Activated naive CD8-positive, alpha-beta T cell treated with anti-CD3 and anti-CD28 coated beads, Interleukin-2, amount 10 ng/mL, durations not matched to agents 7 days and 5 days (primary cell): ENCODE results near the gene DNAAF5. TPM values are rescaled to one million over a fixed set of nuclear protein-coding genes. Genes with fewer than 3 reads are reported as not detected.

ENCODE experiments used
- ATAC-seq: fragments of 150-1000 bp; cut with Tn5 transposase; one replicate; pipeline ENCODE4 v1.10.0; 2021; ENCODE audit warnings: low read depth, moderate library complexity
- POLR2A ChIA-PET: fragments of 350-600 bp; sonication (Branson Sonifier 250); formaldehyde crosslinking; loops from one replicate; lab custom pipeline; 2021; ENCODE audit warnings: antibody characterized with exemption; lab: Charles Lee
- DNase-seq: peaks from one replicate; pipeline ENCODE4 v3.0.0; 2021
- H3K27ac Mint-ChIP-seq: one replicate; pipeline ENCODE4 v1.8.0; 2022; ENCODE audit warnings: mild to moderate bottlenecking, mixed read lengths
- H3K27me3 Mint-ChIP-seq: one replicate; pipeline ENCODE4 v1.8.0; 2022; ENCODE audit warnings: mild to moderate bottlenecking, moderate library complexity, mixed read lengths
- H3K36me3 Mint-ChIP-seq: one replicate; pipeline ENCODE4 v1.8.0; 2021; ENCODE audit warnings: mild to moderate bottlenecking, mixed read lengths
- H3K4me1 Mint-ChIP-seq: one replicate; pipeline ENCODE4 v1.8.0; 2021; ENCODE audit warnings: mixed read lengths
- H3K4me3 Mint-ChIP-seq: one replicate; pipeline ENCODE4 v1.8.0; 2022; ENCODE audit warnings: mild to moderate bottlenecking, moderate library complexity, mixed read lengths
- H3K9me3 Mint-ChIP-seq: one replicate; pipeline ENCODE4 v1.8.0; 2021; ENCODE audit warnings: mixed read lengths
- total RNA-seq, 2 experiments: library from RNA; stranded (reverse); gene quantifications; one replicate each; pipeline ENCODE4 v1.2.3, GENCODE V29; 2021

Gene DNAAF5
- 10 to 100 TPM; 18.3 to 22.4 TPM for total RNA-seq

DNA sequence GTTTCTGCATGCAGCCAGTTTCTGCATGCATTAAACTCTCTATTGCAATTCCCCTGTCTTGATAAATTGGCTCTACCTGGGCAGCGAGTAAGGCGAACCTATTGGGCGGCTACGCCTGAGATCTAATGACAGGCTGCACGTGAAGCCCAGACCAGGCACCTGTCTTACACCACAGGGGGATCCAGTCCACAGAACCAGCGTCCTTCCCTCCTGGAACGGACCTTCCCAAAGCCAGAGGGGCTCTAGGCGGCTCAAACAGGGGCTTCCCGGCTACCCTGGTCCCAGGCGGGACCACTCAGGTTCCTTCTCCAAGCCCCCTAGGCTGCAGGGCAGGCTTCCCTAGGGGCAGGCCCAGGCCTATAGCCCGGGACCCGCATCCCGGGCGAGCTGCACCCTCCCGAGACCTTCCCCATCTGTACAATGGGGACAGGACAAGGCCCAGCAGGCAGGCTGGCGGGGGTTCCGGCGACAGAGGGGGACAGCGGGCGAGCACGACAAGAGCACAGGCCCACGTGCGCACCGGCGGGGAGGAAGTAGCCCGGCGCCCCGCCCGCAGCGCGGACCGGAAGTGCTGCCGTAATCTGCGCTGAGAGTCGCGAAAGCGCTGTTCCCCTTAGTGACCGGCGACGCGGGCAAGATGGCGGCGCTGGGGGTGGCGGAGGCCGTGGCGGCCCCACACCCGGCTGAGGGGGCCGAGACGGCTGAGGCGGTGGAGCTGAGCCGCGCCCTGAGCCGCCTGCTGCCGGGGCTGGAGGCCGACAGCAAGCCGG lies at the start of gene DNAAF5:
Gene DNAAF5 (plus strand): TSS at position 616 of the 770 bp plus-strand sequence. CDS start 22 bp downstream, at position 638.
- H3K27ac Mint-ChIP-seq: peak within 1 kb of the TSS; percentile 95
- peaks cover 13% of the 10 kb centered on the region for H3K9me3 Mint-ChIP-seq
- POLR2A ChIA-PET: interaction anchor here (1.3 to 2.0 kb wide), 2 partner anchors 108 to 122 kb away, joined by 8 read pairs; no protein-coding TSS in a partner anchor
- peaks cover 39% of the 10 kb centered on the region for H3K36me3 Mint-ChIP-seq
- DNase-seq: peak; percentile 90
- peaks cover 21% of the 10 kb centered on the region for H3K4me1 Mint-ChIP-seq
- ATAC-seq: peak; percentile 85
- H3K4me3 Mint-ChIP-seq: peak within 1 kb of the TSS; percentile 96
- no peaks in the 10 kb centered on the region for H3K27me3 Mint-ChIP-seq

DNA sequence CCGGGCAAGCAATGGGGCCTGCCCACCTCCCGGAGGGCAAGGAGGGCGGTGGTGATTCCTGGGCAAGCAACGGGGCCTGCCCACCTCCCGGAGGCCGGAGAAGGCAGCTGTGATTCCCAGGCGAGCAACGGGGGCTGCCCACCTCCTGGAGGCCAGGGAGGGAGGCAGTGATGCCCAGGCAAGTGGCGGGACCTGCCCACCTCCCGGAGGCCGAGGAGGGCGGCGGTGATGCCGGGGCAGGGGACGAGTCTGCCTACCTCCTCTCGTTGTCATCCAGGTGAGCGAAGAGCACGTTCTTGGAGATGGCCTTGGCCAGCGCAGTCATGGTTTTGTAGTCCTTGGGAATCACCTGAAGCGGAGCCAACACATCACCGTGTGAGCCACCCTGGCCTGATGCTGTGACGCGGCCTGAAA lies 49.5 kb upstream of the DNAAF5 start:
- Mint-ChIP-seq H3K27me3 (no peaks in the 10 kb centered on the region), H3K4me3 (no peak overlapping the region), H3K4me1 (no peaks in the 10 kb centered on the region), H3K27ac (no peak overlapping the region), H3K9me3 (peaks cover 12% of the 10 kb centered on the region), H3K36me3 (peaks cover 58% of the 10 kb centered on the region)
- ATAC-seq (no peak), DNase-seq (no peak)
- POLR2A ChIA-PET: no interaction called here

DNA sequence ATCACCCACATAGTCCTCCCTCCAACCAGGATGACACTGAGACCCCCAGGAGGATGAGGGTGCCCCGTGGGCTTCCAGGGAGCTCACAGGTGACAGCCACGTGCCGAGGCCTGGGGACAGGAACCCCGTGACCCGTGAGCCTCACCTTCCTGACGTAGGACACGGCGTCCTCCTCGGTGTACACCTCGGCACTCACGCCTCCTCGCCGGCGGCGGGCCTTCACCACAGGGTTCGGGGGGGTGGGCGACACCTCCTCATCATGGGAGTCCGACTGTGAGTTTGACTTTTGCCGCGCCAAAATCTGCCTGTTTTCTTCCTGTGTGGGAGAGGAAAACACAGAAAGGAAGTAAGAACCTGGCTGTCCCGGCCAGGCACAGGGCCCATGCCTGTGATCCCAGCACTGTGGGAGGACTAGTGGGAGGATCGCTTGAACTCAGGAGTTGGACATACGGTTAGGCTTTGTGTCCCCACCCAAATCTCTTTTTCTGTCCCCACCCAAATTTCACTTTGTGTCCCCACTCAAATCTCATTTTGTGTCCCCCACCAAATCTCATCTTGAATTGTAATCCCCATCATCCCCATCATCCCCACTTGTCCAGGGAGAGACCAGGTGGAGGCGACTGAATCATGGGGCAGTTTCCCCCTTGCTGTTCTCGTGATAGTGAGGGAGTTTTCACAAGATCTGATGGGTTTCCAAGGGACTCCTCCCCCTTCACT lies 45.9 kb upstream of the DNAAF5 start:
- Mint-ChIP-seq H3K36me3 (peaks cover 64% of the 10 kb centered on the region), H3K27me3 (no peaks in the 10 kb centered on the region), H3K9me3 (peaks cover 13% of the 10 kb centered on the region), H3K27ac (peak overlapping the region; percentile 72), H3K4me3 (no peak overlapping the region), H3K4me1 (no peaks in the 10 kb centered on the region)
- no peak for ATAC-seq
- POLR2A ChIA-PET: no interaction called here
- DNase-seq: no peak

DNA sequence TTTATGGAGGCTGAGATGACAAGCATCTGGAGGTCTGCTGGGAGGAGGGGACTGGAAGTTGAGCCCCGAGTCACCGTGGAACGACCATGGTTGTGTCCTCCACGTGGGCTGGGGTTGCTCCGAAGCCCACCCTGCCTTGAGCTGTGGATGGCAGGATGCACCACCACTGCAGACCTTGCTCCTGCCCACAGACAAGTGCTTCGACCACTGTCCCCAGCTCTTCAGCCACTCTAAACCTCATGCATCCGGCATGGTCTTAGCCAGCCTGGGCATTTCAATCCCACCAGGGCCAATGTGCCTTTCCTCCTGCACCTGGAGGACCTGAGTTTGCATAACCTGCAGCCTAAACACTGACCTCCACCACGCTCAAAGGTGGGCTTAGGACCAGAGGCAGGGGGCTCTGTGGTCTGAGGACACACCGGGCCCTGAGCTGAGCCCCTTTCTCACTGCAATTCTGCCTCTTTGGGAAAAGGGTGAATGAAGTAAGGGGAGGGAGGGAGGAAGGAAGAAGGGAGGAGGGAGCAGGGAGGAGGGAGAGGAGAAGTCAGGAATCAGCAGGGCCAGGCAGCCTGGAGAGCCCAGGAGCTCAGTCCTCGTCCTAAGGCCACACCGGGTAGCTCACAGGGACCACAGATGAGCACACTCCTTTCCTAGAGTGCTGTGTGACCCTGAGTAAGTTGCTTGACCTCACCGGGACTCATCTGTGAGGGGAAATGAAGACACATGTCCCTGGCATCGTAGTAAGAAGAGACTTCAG lies 44.8 kb upstream of the DNAAF5 start:
- Mint-ChIP-seq H3K4me3 (no peak overlapping the region), H3K27ac (no peak overlapping the region), H3K9me3 (peaks cover 18% of the 10 kb centered on the region), H3K4me1 (no peaks in the 10 kb centered on the region), H3K36me3 (peaks cover 59% of the 10 kb centered on the region), H3K27me3 (no peaks in the 10 kb centered on the region)
- ATAC-seq (no peak), DNase-seq (no peak)
- POLR2A ChIA-PET: interaction anchor here (0.7 kb wide), 1 partner anchor 144 kb away, joined by 3 read pairs; no protein-coding TSS in a partner anchor

DNA sequence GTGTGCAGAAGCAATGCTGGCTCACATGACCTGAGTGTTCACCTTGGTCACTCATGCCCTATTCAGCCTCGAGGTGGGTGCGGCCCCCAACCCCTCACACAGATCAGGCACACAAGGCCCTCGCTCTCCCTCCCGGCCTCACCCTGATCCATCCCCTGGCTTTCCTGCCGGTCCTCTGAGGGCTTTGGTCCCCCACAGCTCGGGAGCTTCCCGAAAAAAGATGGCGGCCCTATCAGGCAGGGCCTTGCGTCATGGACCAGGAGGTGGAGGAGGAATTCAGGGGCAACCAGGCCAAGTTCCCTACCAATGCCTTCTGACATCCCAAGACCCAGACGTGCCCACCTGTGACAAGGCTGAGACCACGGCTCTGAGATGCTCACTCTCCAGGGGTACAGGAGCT lies 43.7 kb upstream of the DNAAF5 start:
- peaks cover 24% of the 10 kb centered on the region for H3K9me3 Mint-ChIP-seq
- H3K27ac Mint-ChIP-seq: no peak overlapping the region
- H3K4me3 Mint-ChIP-seq: no peak overlapping the region
- ATAC-seq: no peak
- H3K27me3 Mint-ChIP-seq: no peaks in the 10 kb centered on the region
- no peak for DNase-seq
- POLR2A ChIA-PET: interaction anchor here (0.7 kb wide), 1 partner anchor 145 kb away, joined by 3 read pairs; no protein-coding TSS in a partner anchor
- peaks cover 62% of the 10 kb centered on the region for H3K36me3 Mint-ChIP-seq
- no peaks in the 10 kb centered on the region for H3K4me1 Mint-ChIP-seq

DNA sequence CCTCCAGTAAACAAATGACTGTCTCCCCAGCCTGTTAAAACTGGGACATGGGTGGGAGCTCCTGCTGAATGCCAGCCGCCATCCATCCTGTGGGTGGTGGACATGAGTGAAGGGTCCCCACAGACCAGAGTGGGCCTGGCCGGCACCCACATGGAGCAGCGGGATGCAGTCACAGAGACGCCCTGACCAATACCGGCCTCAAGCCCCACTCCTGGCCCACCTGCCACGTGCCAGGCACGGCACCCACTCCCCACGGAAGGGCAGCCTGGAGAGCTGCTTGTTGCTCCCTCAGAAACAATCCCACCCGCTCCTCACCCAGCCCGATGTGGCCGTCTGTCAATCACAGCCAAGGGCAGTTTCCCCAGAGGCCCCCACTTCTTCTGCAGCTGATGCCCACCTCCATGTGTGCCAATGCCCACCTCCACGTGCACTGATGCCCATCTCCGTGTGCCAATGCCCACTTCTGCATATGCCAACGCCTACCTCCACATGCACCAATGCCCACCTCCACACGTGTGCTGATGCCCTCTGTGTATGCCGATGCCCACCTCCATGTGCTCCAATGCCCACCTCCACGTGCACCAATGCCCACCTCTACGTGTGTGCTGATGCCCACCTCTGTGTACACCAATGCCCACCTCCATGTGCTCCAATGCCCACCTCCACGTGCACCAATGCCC lies 42.8 kb upstream of the DNAAF5 start:
- Mint-ChIP-seq H3K36me3 (peaks cover 59% of the 10 kb centered on the region), H3K9me3 (peaks cover 28% of the 10 kb centered on the region), H3K27me3 (no peaks in the 10 kb centered on the region), H3K27ac (no peak overlapping the region), H3K4me1 (no peaks in the 10 kb centered on the region), H3K4me3 (no peak overlapping the region)
- POLR2A ChIA-PET: no interaction called here
- no peak for ATAC-seq
- no peak for DNase-seq

DNA sequence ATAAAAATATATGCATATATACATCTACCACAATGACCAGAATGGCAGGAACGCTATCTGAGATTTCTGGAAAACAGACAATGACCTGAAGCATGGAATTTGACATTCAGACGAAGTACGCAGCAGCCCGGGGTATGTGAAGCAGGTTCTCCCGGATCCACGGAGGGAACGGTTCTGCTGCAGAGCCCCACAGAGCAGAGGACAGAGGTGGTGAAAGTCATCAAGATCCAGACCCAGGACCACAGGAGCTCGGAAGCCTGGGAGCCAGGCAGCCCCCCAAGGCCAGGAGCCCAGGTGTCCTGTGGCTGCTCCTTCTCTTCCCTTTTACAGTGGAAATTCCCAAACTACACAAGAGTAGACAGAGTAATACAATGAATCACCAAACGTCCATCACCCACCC lies 42.1 kb upstream of the DNAAF5 start:
- no peaks in the 10 kb centered on the region for H3K27me3 Mint-ChIP-seq
- no peak for ATAC-seq
- POLR2A ChIA-PET: no interaction called here
- H3K36me3 Mint-ChIP-seq: peaks cover 58% of the 10 kb centered on the region
- H3K9me3 Mint-ChIP-seq: peaks cover 30% of the 10 kb centered on the region
- H3K27ac Mint-ChIP-seq: no peak overlapping the region
- no peaks in the 10 kb centered on the region for H3K4me1 Mint-ChIP-seq
- DNase-seq: no peak
- no peak overlapping the region for H3K4me3 Mint-ChIP-seq

DNA sequence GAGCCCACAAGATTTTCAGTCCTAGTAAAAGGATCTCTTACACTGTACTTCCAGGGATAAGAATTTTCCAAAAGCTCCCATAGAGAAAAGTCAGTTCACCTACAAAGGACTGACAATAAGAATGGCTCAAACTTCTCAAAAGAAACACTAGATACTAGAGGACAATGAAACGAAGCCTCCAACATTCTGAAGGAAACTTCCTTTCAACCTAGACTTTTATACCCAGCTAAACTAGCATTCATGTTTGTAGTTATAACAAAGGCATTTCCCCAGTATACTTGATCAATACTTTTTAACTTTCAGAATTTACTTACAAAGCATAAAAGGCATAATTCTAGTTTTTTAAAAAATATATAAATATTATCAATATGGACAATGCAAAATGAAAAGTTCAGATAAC lies 41.0 kb upstream of the DNAAF5 start:
- Mint-ChIP-seq H3K9me3 (peaks cover 27% of the 10 kb centered on the region), H3K27me3 (no peaks in the 10 kb centered on the region), H3K36me3 (peaks cover 59% of the 10 kb centered on the region), H3K27ac (no peak overlapping the region), H3K4me1 (no peaks in the 10 kb centered on the region), H3K4me3 (no peak overlapping the region)
- no peak for ATAC-seq
- POLR2A ChIA-PET: no interaction called here
- DNase-seq: no peak

DNA sequence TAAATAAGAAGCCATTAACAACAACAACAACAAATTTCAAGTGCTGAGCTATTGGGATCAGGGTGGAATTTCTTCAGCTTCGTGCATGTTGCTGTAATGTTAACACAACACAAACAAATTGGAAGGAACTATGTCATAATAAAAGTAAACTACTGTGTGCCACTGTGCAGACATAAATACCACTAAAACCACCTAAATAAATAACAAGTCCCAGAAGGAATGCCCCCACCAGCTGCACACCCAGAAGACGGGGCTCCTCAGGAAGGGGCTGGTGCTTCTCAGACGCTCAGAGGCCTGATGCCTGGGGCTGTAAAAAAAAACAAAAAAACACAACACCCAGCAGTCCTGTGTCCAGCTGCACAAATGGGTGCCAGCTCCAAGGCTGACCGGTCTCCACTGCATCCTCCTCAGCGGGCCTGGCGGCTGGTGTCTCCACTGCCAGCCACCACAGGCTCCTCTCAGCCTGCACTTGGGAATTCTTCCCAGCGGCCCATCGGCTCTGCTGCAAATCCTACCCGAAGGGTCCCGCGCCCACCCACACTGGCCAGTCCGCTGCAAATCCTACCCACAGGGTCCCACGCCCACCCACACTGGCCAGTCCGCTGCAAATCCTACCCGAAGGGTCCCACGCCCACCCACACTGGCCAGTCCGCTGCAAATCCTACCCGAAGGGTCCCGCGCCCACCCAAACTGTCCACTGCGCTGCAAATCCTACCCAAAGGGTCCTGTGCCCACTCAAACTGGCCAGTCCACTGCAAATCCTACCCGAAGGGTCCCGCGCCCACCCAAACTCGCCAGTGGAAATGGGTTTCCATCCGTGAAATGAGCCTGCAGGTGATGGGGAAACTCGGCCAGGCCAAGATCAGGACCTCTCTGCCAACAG lies 35.8 kb upstream of the DNAAF5 start:
- Mint-ChIP-seq H3K27ac (no peak overlapping the region), H3K9me3 (peaks cover 28% of the 10 kb centered on the region), H3K4me3 (no peak overlapping the region), H3K27me3 (no peaks in the 10 kb centered on the region), H3K4me1 (no peaks in the 10 kb centered on the region), H3K36me3 (peaks cover 43% of the 10 kb centered on the region)
- DNase-seq (no peak), ATAC-seq (no peak)
- POLR2A ChIA-PET: no interaction called here

DNA sequence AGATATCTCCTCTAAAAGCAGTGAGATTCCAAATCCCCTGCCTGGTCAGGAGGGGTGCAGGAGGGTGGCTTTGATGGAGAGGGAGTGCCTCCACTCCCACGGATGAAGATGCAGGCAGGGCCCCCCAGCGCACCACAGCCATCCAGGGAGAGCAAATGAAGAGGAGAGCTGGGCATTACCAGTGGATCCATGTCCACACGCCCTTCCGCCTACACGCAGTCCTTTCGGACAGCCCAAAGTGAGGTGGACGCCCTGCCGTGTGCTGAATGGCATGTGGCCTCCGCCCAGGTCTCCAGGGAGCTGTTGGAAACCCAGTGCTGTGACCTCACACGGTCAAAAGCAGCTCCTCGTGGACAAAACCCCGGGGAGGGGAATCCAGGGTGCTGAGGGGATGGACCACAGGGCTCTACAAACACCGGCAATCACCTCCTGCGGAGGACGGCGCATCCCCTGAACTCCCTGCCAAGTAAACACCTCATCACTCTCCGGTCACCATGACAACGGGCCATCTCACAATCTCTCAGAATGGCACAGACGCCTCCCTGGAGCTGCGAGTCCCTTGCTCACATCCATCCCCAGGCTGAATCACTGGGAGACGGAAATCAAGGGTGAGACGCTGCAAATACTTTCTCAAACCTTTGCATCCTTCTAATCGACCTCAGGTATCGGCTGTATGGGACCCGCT lies 35.0 kb upstream of the DNAAF5 start:
- no peak overlapping the region for H3K4me3 Mint-ChIP-seq
- no peaks in the 10 kb centered on the region for H3K27me3 Mint-ChIP-seq
- no peaks in the 10 kb centered on the region for H3K4me1 Mint-ChIP-seq
- H3K36me3 Mint-ChIP-seq: peaks cover 41% of the 10 kb centered on the region
- DNase-seq: no peak
- H3K9me3 Mint-ChIP-seq: peaks cover 25% of the 10 kb centered on the region
- H3K27ac Mint-ChIP-seq: no peak overlapping the region
- POLR2A ChIA-PET: no interaction called here
- ATAC-seq: no peak

DNA sequence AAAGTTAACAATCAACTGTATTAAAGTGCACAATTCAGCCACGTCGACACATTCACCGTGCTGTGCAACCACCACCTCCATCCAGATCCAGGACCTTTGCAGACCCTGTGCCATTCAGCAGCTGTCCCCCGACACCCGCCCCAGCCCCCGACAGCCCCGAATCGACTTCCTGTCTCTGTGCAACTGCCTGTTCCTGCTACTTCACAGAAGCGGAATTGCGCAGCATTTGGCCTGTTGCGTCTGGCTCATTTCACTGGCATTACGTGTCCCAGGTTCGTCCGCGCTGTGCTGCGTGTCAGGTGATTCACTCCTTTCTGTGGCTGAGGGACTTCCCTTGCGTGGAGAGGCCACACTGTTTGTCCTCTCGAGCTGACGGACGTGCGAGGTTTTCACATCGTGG lies 33.2 kb upstream of the DNAAF5 start:
- Mint-ChIP-seq H3K4me1 (no peaks in the 10 kb centered on the region), H3K4me3 (no peak overlapping the region), H3K36me3 (peaks cover 31% of the 10 kb centered on the region), H3K27ac (no peak overlapping the region), H3K9me3 (peaks cover 17% of the 10 kb centered on the region), H3K27me3 (no peaks in the 10 kb centered on the region)
- POLR2A ChIA-PET: interaction anchor here (0.6 kb wide), 1 partner anchor 23 kb away, joined by 4 read pairs; no protein-coding TSS in a partner anchor
- ATAC-seq: no peak
- DNase-seq: no peak

DNA sequence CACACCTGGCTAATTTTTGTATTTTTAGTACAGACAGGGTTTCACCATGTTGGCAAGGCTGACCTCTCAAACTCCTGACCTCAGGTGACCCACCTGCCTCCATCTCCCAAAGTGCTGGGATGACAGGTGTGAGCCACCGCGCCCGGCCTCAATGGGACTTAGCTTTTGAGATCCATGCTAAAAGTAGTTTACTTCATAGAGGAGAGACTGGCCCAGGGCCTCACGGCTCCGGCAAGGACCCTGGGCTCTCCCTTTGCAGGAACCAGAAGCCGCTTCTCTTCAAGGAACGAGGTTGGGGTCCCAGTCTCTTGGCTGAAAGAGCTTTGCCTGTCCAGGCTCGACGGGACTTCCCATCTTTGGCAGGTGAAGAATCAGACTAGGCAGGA lies 30.1 kb upstream of the DNAAF5 start:
- no peak overlapping the region for H3K4me3 Mint-ChIP-seq
- peaks cover 9% of the 10 kb centered on the region for H3K9me3 Mint-ChIP-seq
- H3K36me3 Mint-ChIP-seq: peaks cover 19% of the 10 kb centered on the region
- DNase-seq (no peak), ATAC-seq (no peak)
- peaks cover 1% of the 10 kb centered on the region for H3K4me1 Mint-ChIP-seq
- H3K27me3 Mint-ChIP-seq: no peaks in the 10 kb centered on the region
- POLR2A ChIA-PET: no interaction called here
- no peak overlapping the region for H3K27ac Mint-ChIP-seq
